HG02885 (cell line): ENCODE measurements around the gene PLCXD3.
A peak's percentile ranks its signal among the peaks of the same experiment; 100 is the strongest.
"Not testable (repeated sequence)": the region's sequence is repeated elsewhere in the genome, so short reads cannot be mapped to it uniquely, and the experiment has no call there.

ENCODE experiments used
- ATAC-seq: cut with Tn5 transposase; IDR thresholded peaks from one replicate; pipeline ENCODE4 v1.9.1; 2021; ENCODE audit warnings: mild to moderate bottlenecking; ENCODE audit not compliant: unreplicated experiment, poor library complexity

The PLCXD3 gene

DNA sequence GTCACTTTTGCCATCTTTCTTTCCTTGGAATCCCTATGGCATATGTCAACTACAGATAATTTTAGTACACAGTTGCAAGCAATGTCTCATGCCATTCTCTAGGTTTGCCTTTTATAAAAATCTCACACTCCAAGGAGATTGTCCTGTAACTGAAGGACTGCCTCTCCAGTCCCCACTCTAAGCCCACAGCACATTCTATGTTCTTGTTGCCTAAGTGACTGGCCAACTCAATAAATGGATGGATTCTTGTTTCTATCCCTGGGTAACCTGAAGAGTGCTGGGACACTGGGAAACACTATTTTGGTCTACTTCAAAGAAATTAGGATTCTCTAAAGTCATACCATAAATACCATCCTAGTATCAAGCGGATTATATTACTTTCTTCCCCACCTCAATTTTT, 145.0 kb downstream of the PLCXD3 start:
- no peak for ATAC-seq

DNA sequence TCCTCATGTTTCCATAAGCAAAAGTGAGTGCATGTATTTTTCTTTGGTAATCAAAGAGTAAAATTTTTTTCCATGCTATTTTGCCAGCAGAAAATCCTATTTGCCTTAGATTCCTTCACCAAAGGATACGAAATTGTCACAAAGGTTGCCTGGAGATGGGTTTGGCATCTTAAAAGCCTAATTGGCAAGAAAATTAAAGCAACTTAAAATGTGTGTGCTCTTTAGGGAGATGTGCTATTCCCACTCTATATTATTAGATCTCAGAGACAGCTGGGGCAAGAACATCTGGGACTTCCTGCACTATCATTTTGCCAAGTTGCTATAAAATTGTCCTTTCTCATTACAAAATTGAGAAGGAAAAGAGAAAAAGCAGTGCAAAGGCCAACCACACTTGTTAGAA, 146.1 kb downstream of the PLCXD3 start:
- no peak for ATAC-seq

DNA sequence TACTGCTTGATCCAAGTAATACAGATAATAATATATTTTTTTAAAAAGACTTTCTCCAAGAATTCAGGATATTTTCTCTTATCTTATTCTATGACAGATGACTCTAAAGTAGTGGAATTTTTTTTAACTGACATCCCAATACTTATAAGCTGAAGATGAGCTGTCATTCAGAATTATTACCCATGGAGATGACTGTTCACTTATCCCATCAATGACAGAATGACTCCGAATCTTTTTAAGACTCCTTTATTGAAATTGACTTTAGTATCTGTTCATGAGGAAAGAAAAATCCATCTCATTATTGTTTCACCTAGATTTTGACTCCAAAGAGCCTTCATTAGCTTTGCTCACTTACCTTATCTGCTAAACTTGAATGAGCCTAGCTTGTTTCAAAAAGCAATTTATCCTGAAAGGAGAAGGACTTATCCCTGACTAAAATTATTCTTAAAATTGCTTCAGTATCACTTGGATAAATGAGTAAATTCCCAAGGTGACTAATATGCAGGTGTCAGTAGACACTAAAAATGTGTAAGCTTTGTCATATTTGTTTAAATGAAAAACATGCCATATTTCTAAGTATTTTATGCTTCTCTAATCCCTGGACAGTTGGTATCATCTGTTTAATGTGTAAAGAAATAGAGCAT, 146.9 kb downstream of the PLCXD3 start:
- ATAC-seq: no peak

DNA sequence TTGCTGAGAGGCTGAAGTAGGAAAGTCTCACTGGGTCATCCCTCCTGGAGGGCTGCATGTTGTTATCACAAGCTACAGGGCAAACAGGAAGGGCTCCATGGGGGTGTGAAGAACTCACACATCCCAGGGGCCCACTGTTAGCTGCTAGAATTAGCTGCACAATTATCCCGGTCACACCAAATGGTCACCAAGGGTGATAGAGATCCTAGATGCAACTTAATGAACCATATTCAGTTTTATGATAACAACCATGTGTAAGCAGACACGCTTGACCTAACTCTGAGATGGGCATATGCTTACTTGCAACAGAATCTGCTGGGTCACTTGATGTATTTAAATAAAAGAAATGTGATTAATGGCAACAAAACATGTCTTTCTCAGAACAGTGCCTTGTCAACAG, 153.6 kb downstream of the PLCXD3 start:
- ATAC-seq: no peak

DNA sequence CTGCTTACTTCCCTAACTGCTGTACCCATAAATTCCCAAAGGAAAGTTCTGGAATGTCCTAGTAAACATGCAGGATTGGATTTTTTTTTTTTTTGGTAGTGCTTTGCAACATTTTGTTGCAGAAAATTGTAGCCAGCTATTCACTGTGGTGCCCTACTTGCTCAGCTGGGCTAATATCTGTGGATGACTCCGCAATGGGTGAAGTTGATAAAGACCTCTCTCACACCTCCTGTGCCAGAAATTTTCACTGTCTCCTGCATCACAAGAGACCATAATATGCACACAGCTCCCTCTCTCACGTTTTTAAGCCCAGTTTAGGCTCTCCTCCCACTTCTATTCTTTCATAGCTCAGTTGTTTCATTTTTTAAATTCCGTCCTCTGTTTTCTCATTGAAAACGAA, 160.6 kb downstream of the PLCXD3 start:
- ATAC-seq: no peak

DNA sequence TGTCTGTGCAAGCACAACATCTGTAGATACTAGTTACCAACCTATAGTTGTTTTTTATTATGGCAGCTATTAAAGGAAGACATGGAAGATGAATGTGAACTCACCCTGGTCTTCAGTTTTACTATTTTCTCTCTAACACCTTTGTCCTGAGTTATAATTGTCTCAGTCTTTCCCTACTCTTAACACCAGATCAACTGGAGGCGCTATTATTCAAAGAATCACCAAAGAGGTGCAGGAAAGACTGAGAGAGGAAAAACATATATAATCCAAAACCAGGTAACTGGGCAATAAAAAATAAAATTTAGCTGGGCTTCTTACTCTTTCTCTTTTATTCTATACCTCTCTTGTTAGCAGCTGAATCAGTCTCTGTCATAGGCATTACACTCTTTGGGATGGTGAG, 162.8 kb downstream of the PLCXD3 start:
- ATAC-seq: no peak

DNA sequence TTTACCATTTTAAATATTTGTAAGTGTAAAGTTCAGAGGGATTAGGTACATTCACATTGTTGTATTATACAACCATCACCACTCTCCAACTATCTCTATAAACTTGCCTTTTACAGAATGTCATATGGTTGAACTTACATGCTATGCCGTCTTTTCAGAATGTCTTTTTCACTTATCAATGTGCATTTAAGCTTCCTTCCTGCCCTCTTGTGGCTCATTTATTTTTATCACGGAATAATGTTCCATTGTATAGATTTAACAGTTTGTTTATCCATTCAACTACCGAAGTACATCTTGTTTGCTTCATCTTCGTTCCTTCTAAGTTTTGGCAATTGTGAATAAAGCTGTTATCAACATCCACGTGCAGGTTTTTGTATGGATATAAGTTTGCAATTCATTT, 163.8 kb downstream of the PLCXD3 start:
- no peak for ATAC-seq

DNA sequence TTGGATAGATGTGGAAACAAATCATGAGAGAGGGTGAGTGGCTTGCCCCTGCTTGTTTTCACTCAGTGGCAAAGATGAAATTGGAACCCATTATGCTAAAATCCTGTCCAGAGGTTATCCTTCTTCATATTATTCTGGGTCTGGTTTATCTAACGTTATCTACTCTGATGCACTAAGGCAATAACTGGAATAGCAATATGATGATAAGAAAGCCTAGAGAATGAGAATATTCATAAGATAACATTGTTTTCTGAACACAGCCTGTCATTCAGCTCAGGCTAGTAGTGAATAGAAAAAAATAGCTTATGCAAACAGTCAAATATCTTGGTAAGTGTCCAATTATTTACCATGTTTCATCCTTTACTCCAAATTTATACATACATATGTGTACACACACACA, 165.1 kb downstream of the PLCXD3 start:
- no peak for ATAC-seq

DNA sequence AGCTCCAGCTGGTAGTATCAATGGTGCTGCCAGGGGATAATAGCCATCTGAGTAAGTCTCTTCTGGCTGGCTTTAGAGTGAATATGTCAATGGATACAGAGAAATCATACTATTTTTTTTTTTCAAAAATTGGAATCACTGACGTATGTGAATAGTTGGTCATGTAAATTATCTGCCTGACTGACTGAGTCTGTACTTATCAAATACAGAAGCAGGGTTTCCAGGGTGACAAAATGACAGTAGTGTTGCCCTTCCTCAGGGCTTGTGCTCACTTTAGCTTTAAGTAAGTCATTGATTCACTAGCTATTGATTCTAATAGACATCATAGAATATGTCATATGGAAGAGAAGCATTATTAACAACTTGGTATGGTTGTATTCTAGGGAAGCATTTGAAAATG, 171.1 kb downstream of the PLCXD3 start:
- no peak for ATAC-seq

DNA sequence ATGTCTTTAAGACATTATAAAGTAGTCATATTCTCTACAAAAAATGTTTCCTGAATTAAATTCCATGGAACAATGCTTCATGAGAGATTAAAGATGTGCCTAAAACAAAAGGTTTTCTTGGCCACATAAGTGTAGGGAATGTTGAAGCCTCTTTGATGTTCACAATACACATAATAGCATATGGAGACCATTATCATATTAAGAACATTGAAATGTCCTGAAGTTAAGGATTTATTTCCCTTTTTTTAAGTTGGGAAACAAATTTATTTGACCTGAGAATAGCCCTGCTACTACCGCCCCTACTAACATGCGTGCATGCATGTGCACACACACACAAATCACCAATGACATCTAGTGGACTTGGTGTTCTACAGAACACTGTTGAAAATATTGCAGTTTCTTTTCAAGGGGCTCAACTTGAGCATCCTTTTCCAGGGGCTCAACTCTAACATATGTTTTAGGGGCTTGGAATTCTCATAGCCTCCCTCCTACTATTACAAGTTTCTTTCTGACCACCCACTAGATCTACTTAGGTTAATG, 172.2 kb downstream of the PLCXD3 start:
- no peak for ATAC-seq

DNA sequence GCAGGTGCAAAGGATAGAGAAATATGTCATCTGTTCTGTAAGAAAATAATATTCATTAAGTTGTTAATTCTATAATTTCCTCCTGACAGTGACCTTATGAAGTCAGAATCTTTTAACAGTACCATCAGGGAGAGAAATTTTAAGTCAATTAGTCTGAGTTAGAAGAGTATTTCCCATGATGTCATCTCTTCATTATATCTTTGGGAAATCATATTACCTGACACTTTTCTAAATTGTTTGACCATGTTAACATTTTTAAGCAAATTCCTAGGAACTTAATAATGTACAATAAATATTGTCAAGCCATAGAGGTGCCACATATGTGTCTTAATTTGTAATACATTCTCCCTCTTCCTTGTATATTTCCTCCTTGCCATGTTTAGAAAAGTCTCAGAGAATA, 172.7 kb downstream of the PLCXD3 start:
- no peak for ATAC-seq

DNA sequence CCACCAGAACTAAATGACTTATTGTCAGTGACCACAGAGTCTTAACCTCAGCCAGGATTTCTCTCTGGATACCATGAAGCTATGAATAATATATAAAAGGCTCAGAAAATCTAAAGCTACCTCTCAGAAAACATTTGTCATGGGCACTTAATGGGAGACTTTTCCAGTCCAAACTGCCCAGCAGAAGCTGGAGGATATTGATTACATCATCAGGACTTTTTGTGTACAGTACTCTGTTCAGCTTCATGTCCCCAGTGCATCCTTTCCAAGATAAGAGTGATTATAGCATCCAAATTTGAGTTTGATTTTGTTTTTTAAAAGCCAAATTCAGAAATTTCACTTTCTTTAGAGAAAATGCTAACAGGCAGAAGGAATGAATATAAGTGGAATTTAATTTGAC, 173.2 kb downstream of the PLCXD3 start:
- ATAC-seq: no peak

DNA sequence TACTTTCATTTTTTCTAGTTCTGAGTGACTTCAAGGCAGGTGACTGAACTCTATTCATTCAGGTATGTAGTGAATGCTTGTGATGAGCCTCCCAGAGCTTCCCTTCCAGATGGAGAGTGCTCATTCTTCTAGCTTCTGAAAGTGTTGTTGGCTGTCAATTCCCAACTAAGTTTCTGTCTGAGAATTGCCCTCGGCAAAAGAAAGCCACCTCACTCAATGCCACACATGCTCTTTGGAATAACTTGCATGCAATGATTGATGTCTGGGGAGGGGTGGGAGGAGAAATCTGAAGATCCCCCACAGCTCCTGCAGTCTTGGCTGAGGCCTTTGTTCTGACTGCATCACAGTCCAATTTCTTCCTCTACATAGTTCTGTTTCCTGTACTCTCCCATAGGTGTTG, 173.9 kb downstream of the PLCXD3 start:
- ATAC-seq: no peak

DNA sequence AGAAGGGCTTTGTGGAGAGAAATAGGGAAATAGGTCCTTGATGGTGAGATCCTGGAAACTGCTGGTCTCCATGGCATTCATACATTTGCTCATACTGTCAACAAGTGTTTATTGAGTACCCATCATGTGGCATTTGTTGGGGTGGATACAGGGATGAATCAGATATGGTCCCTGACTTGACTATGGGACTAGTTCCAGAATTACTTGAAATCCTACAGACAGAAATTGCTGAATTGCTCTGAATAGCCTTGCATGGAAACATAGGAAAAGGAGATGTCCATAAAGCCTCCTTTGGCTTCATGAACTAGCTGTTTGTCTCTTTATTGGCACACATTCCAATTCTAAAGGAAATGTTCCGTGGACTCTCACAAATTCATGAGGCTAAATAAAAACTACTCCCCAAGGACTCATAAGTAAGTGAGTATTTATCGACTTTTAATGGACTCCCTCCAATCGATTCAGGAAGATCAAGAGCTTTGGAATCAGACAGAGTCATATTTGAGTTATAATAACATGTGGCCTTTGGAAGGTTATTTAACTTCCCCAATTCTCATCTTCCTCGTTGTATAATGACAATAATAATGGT, 174.7 kb downstream of the PLCXD3 start:
- ATAC-seq: no peak

DNA sequence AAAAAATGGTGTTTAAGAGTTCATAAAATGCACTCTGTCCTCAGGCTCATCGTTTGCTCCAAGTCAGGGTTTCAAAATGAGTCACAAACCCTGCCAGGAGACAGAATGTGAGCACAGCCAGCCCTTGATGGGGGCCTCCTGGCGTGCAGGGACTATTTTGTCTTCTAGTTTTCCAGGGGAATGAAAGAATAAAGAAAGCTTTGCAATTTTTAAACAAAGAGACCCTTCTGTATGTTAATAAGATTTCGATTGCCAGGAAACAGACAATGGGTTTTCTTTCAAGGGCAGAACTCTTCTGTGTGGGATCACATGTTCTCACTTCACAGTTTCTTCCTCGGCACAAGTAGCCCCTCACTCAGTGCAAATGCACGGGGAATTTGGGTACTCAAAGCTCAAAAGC, 175.6 kb downstream of the PLCXD3 start:
- peak; percentile 89 for ATAC-seq

DNA sequence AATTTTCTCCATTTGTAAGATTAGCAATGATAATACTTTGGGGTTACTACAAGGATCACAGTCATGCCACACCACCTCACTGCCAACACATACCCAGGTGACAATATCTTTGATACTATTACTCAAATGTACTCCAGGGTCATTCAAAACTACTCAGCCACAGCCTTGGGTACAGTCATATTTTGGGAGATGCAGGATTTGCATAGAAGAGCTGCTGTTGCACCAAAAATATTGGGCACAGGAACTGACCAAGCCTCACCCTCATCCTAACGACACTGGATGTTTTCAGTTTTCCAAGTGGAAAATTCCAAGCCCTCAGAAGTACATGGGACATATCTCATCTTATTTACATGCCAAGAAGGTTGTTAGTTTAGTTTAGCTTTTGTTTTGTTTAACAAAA, 176.2 kb downstream of the PLCXD3 start:
- no peak for ATAC-seq

DNA sequence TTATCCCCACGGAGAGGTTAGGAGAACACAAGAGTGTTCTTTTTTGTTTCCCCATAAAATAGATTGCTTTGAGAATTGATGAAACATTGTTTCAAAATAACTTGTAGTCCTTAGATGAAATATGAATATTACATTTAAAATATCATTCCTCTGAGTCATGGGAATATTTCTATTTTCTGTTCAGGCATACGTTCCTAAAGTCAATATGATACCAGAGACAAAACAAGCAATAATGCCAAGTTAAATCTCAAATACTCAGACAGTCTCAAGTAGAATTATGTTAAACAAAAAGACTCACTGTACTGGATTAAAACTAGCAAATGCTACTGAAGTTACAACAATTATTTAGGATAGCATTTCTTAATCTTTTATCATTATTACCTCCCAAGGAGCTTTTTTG, 185.3 kb downstream of the PLCXD3 start:
- no peak for ATAC-seq

DNA sequence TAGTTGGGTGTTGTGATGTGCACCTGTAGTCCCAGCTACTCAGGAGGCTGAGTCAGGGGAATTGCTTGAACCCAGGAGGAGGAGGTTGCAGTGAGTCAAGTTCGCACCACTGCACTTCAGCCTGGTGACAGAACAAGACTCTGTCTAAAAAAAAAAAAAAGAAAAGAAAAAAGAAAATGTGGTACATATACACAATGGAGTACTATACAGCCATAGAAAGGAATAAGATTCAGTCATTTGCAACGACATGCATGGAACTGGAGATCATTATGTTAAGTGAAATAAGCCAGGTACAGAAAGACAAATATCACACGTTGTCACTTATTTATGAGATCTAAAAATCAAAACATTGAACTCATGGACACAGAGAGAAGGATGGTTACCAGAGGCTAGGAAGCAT, 187.6 kb downstream of the PLCXD3 start:
- ATAC-seq: not testable (repeated sequence)

DNA sequence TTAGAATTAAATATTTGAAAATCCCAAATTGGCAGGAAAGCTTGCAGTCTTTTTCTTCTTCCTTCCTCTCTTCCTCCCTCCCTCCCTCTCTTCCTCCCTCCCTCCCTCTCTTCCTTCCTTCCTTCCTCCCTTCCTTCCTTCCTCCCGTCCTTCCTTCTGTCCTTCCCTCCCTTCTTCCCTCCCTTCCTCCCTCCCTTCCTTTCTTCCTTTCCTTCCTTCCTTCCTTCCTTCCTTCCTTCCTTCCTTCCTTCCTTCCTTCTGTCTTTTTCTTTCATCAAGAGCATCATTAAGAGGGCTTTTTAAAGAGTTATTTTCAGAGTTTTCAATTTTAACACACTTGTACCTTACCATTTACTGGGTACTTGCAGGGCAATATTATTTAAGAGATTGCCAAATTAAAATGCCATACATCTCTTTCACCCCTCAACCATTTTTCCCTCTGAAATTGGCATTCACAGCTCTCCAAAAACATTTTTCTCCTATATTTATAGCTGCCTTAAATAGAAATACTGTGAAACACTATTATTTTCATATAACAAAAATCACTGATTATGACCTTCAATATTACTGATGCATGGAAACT, 197.8 kb downstream of the PLCXD3 start:
- ATAC-seq: no peak

DNA sequence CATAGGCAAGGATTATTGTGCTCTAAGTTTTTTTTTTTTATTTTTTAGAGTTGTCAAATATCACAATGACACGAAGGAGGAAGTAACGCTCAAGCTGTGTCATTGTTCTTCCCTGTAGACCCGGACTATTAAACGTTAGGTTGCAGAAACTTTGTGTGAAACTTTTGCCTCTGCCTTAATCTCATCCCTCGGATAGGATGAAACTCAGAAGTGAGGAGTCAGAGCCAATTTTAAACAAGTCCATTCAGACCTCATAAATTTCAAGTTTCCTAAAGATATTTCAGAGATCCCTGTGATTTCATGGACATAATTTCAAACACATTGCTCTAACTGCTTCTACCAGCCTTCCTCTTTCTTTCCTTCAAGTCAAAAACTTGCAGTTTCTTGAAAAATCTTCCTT, 198.3 kb downstream of the PLCXD3 start:
- ATAC-seq: no peak

DNA sequence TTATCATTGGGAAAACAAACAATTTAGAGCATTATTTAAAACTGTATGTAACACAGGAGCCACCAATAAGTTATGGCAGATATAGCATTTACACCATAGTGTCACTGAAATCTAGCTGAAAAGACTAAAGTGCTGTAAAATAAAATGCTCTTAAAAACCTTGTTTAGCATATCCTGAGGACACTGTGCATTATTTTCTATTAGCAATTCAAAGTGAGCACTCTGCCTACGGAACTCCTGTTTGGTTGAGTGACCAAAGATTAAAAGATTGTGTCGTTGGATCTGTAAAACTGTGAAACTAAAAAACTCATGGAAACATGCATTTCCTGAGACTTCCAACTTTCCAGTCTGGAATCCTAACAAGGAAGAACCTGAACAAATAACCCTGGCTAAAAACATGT, 201.1 kb downstream of the PLCXD3 start:
- no peak for ATAC-seq

DNA sequence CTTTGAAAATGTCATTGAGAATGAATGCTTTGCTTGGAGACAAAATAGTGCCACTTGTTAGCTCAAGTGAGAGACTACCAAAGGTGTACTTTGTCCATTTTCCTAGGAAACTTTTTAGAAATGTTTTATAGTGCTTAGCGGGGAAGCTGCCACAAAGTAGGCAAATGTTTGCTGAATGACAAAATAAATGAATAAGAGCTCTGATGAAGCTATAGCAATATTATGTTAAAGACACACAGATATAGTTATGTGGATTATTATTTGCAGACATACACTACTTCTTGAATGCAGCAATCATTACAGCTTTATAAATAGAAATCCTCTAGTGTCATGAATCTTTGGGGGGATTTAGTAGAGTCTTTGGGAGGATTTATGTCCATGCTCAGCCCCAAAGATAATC, 204.4 kb downstream of the PLCXD3 start:
- ATAC-seq: no peak
